ENCODE measurements around the gene PUM1. TPM values are rescaled to one million over a fixed set of nuclear protein-coding genes. Genes with fewer than 3 reads are reported as not detected.
"Not testable (repeated sequence)": the region's sequence is repeated elsewhere in the genome, so short reads cannot be mapped to it uniquely, and the experiment has no call there.

The PUM1 gene
- polyA plus RNA-seq, 6 donors from 2014 or later = 93.0 to 121 (median 109) TPM

- no peaks in the 10 kb centered on the region for H3K9me3 Mint-ChIP-seq
- no peak overlapping the region for H3K27ac Mint-ChIP-seq
Measured at GRCh38 chr1:31095298-31095981, 29.9 kb upstream of the PUM1 start.

GRCh38 chr1:31088081-31088480 is 22.6 kb upstream of the PUM1 start:
- DNase-seq; H3K36me3 Mint-ChIP-seq; H3K27me3 Mint-ChIP-seq; ATAC-seq (ENCODE audit: low read depth in 2 of 2); H3K9me3 Mint-ChIP-seq; H3K4me3 Mint-ChIP-seq; H3K4me1 Mint-ChIP-seq; H3K27ac Mint-ChIP-seq: not testable (repeated sequence)

More at GRCh38 chr1:31095298-31095981, 29.9 kb upstream of the PUM1 start:
- ATAC-seq (ENCODE audit: low read depth in 2 of 2) (no peak), DNase-seq (no peak)
- H3K4me3 Mint-ChIP-seq = no peak overlapping the region
- peaks cover 0 to 3% (median 0%) of the 10 kb centered on the region in 3 donors for H3K27me3 Mint-ChIP-seq
- no peaks in the 10 kb centered on the region for H3K36me3 Mint-ChIP-seq
- H3K4me1 Mint-ChIP-seq = no peaks in the 10 kb centered on the region

GRCh38 chr1:31084782-31085569 is 19.5 kb upstream of the PUM1 start:
- no peaks in the 10 kb centered on the region for H3K9me3 Mint-ChIP-seq
- H3K27me3 Mint-ChIP-seq = peaks cover 0 to 4% (median 0%) of the 10 kb centered on the region in 3 donors
- no peaks in the 10 kb centered on the region for H3K36me3 Mint-ChIP-seq
- no peak for ATAC-seq (ENCODE audit: low read depth in 2 of 2)
- H3K4me3 Mint-ChIP-seq = no peak overlapping the region
- no peak overlapping the region for H3K27ac Mint-ChIP-seq
- no peaks in the 10 kb centered on the region for H3K4me1 Mint-ChIP-seq
- DNase-seq = no peak

GRCh38 chr1:31082385-31082784 is 16.9 kb upstream of the PUM1 start:
- Mint-ChIP-seq H3K27me3 (peaks cover 0 to 5% (median 0%) of the 10 kb centered on the region in 3 donors), H3K36me3 (no peaks in the 10 kb centered on the region), H3K4me3 (no peak overlapping the region), H3K4me1 (no peaks in the 10 kb centered on the region), H3K27ac (no peak overlapping the region), H3K9me3 (no peaks in the 10 kb centered on the region)
- no peak for DNase-seq
- ATAC-seq (ENCODE audit: low read depth in 2 of 2) = no peak

GRCh38 chr1:31073044-31073443 is 7.5 kb upstream of the PUM1 start:
- no peak overlapping the region for H3K4me3 Mint-ChIP-seq
- peaks cover 0 to 3% (median 0%) of the 10 kb centered on the region in 3 donors for H3K27me3 Mint-ChIP-seq
- H3K27ac Mint-ChIP-seq = peak overlapping the region in 1 of 6 donors; percentile 44
- DNase-seq (no peak), ATAC-seq (ENCODE audit: low read depth in 2 of 2) (no peak)
- H3K9me3 Mint-ChIP-seq = no peaks in the 10 kb centered on the region
- H3K4me1 Mint-ChIP-seq = peaks cover 0 to 4% (median 0%) of the 10 kb centered on the region in 3 donors
- no peaks in the 10 kb centered on the region for H3K36me3 Mint-ChIP-seq

GRCh38 chr1:31072304-31072746 is 6.8 kb upstream of the PUM1 start:
- Mint-ChIP-seq H3K27me3 (no peaks in the 10 kb centered on the region), H3K4me3 (no peak overlapping the region), H3K36me3 (no peaks in the 10 kb centered on the region), H3K4me1 (peaks cover 0 to 4% (median 0%) of the 10 kb centered on the region in 3 donors), H3K27ac (peak overlapping the region in 3 of 6 donors; percentile 27 to 50 (median 42)), H3K9me3 (no peaks in the 10 kb centered on the region)
- DNase-seq (no peak), ATAC-seq (ENCODE audit: low read depth in 2 of 2) (no peak)

- Mint-ChIP-seq H3K27me3 (no peaks in the 10 kb centered on the region), H3K27ac (no peak overlapping the region), H3K4me1 (peaks cover 9 to 16% (median 9%) of the 10 kb centered on the region in 3 donors), H3K4me3 (no peak overlapping the region), H3K9me3 (no peaks in the 10 kb centered on the region), H3K36me3 (no peaks in the 10 kb centered on the region)
- DNase-seq = no peak
- ATAC-seq (ENCODE audit: low read depth in 2 of 2) = no peak
Measured at GRCh38 chr1:31069392-31069791, 3.9 kb upstream of the PUM1 start.

- peaks cover 22 to 46% (median 46%) of the 10 kb centered on the region in 3 donors for H3K4me1 Mint-ChIP-seq
- ATAC-seq (ENCODE audit: low read depth in 2 of 2) = peak; percentile 2 to 3
- H3K27ac Mint-ChIP-seq = peak overlapping the region; percentile 98 to 99 (median 98)
- H3K27me3 Mint-ChIP-seq = no peaks in the 10 kb centered on the region
- no peaks in the 10 kb centered on the region for H3K9me3 Mint-ChIP-seq
- DNase-seq = no peak
- H3K4me3 Mint-ChIP-seq = peak overlapping the region; percentile 98 to 100 (median 99)
- H3K36me3 Mint-ChIP-seq = no peaks in the 10 kb centered on the region
Measured at GRCh38 chr1:31064718-31065309, 703 bp downstream of the PUM1 start.

GRCh38 chr1:31064111-31064717 is 1.3 kb downstream of the PUM1 start:
- ATAC-seq (ENCODE audit: low read depth in 2 of 2) (no peak), DNase-seq (no peak)
- Mint-ChIP-seq H3K27me3 (no peaks in the 10 kb centered on the region), H3K9me3 (no peaks in the 10 kb centered on the region), H3K27ac (peak overlapping the region; percentile 83 to 99 (median 98)), H3K4me1 (peaks cover 23 to 51% (median 48%) of the 10 kb centered on the region in 3 donors), H3K4me3 (peak overlapping the region; percentile 98 to 100 (median 99)), H3K36me3 (no peaks in the 10 kb centered on the region)

- Mint-ChIP-seq H3K27me3 (no peaks in the 10 kb centered on the region), H3K4me3 (peak overlapping the region; percentile 98 to 100 (median 99)), H3K4me1 (peaks cover 27 to 55% (median 54%) of the 10 kb centered on the region in 3 donors), H3K36me3 (no peaks in the 10 kb centered on the region), H3K9me3 (no peaks in the 10 kb centered on the region), H3K27ac (peak overlapping the region; percentile 37 to 99 (median 84))
- DNase-seq (no peak), ATAC-seq (ENCODE audit: low read depth in 2 of 2) (no peak)
Measured at GRCh38 chr1:31063631-31064030, 1.9 kb downstream of the PUM1 start.

GRCh38 chr1:31062867-31063380 is 2.6 kb downstream of the PUM1 start:
- peak overlapping the region in 7 of 8 donors; percentile 13 to 100 (median 98) for H3K4me3 Mint-ChIP-seq
- DNase-seq = no peak
- H3K36me3 Mint-ChIP-seq = peaks cover 4 to 5% of the 10 kb centered on the region in 2 donors

GRCh38 chr1:31062162-31062866 is 3.2 kb downstream of the PUM1 start:
- H3K27me3 Mint-ChIP-seq; H3K9me3 Mint-ChIP-seq; ATAC-seq (ENCODE audit: low read depth in 2 of 2); H3K36me3 Mint-ChIP-seq; DNase-seq: not testable (repeated sequence)
- peaks cover 31 to 67% (median 64%) of the 10 kb centered on the region in 3 donors for H3K4me1 Mint-ChIP-seq
- peak overlapping the region in 4 of 6 donors; percentile 62 to 99 (median 69) for H3K27ac Mint-ChIP-seq
- H3K4me3 Mint-ChIP-seq = peak overlapping the region in 6 of 8 donors; percentile 13 to 98 (median 71)

More at GRCh38 chr1:31062867-31063380, 2.6 kb downstream of the PUM1 start:
- Mint-ChIP-seq H3K27me3 (no peaks in the 10 kb centered on the region), H3K27ac (peak overlapping the region in 5 of 6 donors; percentile 50 to 99 (median 63)), H3K9me3 (no peaks in the 10 kb centered on the region), H3K4me1 (peaks cover 30 to 62% (median 61%) of the 10 kb centered on the region in 3 donors)
- no peak for ATAC-seq (ENCODE audit: low read depth in 2 of 2)

Measured in naive B cell (primary cell).